HG03469 (cell line): Measurements from ENCODE around the gene HK1.
"Not testable (repeated sequence)": the region's sequence is repeated elsewhere in the genome, so short reads cannot be mapped to it uniquely, and the experiment has no call there.

Experiments used
- ATAC-seq: cut with Tn5 transposase; IDR thresholded peaks from one replicate; pipeline ENCODE4 v1.9.1; 2021; ENCODE audit warnings: mild to moderate bottlenecking, moderate library complexity, moderate number of reproducible peaks; ENCODE audit not compliant: unreplicated experiment

HK1 gene

GRCh38 chr10:69278446-69278963 is at the start of gene HK1:
TSS of gene HK1 (plus strand) at chr10:69278496.
- ATAC-seq = no peak

GRCh38 chr10:69229616-69229916 is 48.7 kb upstream of the HK1 start:
- ATAC-seq = no peak

DNA sequence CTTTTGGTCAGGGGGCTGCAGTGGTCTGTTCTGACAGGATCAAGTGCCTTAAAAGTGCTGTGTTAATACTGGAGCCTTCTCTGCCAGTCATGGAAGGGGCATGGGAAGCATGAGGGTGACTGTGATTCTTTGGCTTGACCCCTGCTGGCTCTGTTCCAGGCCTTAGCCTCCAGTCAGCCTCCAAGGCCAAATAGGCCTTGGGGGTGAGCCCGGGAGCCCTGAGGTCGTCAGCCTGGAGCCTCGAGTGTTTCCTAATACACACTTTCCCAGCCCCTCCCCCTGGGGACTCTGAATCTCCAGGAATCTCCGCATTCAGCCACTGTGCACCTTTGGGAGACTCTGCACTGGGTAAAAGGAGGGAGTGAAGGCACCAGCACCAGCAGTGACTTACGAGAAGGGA is 48.2 kb upstream of the HK1 start:
- no peak for ATAC-seq

GRCh38 chr10:69232252-69232651 is 46.0 kb upstream of the HK1 start:
- ATAC-seq = no peak

DNA sequence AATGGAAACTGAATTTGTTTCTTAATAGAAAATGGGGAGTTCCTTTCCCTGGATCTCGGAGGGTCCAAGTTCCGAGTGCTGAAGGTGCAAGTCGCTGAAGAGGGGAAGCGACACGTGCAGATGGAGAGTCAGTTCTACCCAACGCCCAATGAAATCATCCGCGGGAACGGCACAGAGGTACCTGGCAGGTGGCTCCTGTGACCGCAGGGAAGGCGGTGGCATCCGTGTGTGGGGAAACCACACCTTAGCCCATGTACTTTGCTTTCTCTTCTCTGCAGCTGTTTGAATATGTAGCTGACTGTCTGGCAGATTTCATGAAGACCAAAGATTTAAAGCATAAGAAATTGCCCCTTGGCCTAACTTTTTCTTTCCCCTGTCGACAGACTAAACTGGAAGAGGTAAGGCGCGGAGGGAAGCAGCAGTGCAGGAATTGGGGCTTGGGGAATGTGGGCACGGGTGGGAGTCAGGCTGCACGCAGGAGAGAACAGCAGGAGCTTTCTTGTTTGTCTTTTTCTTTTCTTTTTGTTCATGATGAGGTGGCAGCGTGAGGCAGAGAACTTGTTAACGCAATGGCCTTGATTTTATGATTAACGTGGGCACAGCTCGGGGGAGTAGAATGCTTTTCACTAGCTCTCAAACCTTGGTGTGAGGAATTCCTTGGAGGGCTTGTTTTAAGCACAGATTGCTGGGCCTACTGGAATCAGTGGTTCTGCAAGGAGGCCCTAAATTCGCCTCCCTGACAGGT is 45.4 kb upstream of the HK1 start:
- no peak for ATAC-seq

DNA sequence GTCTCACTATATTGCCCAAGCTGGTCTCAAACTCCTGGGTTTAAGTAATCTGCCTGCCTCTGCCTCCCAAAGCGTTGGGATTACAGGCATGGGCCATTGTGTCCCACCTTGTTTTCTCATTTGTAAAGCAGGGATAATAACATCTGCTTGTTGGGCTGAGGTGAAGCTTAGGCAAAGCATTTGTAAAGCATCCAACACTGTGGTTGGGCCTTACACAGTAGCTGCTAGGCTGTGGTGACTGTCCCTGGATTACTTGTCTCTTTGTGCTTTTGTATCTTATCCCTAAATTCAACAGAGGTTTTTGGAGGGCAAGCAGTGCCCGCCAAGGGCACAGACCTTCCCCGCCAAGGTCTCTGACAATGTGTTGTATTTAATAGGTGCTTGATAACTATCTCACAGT is 43.8 kb upstream of the HK1 start:
- no peak for ATAC-seq

DNA sequence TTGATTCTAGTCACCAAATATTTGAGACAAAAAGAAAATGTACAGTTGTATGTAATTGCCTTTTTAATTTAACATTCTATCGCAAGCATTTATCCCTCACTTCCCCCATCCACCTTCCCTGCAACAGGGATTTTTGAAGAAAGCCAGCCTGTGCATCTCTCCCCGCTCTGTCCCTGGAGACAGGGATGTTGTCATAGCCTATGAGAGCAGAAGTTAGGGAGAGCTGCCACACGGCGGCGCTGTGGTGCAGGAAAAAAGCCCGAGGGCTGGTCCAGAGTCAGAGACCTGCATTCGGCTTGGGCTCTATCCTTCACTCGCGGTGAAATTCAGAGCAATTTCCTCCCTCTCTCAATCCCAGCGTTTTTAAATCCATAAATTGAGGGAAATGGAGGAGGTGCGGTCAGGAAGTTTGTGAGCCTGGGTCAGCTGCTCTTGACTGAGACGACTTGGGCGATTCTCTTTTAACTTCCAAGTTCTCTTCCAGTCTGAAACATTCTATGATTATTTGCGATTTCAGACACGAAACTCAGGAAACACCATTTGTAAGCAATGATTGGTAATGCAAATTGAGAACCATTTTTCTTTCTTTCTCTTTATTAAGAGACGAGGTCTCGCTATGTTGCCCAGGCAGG is 40.7 kb upstream of the HK1 start:
- ATAC-seq = peak; percentile 69

DNA sequence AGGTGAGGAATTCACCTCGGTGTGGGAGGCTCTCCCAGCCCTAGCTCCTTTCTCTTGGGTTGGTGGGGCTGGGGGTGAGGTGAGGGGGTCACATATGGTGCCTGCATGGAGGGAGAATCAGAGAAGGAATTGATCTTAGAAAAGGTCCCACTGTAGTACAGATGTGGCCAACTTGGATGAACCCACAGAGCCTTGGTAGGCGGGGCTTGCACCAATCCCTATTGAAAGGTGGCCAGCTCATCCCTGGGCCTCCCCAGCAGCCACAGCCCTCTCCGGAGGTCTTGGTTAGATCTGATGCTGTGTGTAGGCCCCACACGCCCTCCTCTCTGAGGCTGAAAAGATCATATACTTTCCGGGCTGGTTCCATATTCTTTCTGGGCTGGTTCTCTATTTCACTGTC is 39.2 kb upstream of the HK1 start:
- ATAC-seq = no peak

- ATAC-seq = no peak
Measured at GRCh38 chr10:69239816-69240434, 38.4 kb upstream of the HK1 start.

DNA sequence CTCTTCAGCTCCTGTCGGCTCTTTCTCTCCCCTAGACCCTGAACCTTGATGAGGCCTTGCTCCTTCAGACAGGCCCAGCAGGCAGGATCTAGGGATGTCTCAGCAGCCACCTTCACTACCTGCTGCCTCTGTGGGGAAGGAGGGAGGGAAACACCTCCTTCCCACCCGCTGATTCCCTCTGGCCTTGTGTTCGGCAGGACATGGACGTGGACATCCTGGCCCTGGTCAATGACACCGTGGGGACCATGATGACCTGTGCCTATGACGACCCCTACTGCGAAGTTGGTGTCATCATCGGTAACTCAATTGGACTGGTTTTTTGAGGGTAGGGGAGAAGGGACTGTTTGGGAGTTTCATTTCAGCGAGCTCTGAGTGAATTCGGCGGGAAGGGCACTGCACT is 37.8 kb upstream of the HK1 start:
- ATAC-seq = no peak

- no peak for ATAC-seq
Measured at GRCh38 chr10:69241575-69241974, 36.7 kb upstream of the HK1 start.

DNA sequence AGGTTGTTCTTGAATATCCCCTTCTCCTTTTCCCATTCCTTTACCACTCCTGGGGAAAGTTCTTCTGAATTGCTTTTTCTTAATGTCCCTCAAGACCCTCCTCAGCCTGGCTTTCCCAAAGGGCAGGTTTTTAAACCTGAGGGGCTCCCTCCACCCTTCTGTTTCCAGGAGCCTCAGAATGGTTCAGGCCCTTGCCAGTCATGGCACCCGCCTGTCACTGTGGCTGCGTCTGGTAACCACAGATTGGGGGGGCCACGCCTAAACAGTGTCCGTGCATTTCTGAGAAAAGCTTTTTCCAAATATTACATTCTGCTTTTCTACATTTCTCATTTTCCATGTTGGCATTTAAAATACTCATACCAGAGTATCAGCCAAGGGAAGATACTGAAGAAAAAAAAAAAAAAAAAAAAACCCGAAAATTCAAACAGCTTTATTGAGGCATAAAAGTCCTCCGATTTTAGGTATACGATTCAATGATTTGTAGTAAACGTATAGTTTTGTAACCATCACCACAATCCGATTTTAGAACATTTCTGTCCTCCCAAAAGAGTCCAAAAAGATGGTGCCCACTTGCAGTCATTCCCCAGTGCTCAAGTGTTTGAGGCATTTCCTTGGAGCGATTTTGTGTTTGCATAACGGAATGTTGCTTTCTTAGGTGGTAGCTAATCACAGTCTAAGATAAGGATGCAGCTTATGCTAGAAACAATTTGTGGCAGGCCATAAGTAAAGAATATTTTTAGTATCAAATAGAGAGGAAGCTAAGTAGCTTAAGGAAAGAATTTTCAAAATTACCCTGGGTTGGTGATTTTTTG is 36.0 kb upstream of the HK1 start:
- ATAC-seq = no peak

GRCh38 chr10:69242852-69243212 is 35.5 kb upstream of the HK1 start:
- ATAC-seq = no peak

GRCh38 chr10:69243817-69244216 is 34.5 kb upstream of the HK1 start:
- no peak for ATAC-seq

DNA sequence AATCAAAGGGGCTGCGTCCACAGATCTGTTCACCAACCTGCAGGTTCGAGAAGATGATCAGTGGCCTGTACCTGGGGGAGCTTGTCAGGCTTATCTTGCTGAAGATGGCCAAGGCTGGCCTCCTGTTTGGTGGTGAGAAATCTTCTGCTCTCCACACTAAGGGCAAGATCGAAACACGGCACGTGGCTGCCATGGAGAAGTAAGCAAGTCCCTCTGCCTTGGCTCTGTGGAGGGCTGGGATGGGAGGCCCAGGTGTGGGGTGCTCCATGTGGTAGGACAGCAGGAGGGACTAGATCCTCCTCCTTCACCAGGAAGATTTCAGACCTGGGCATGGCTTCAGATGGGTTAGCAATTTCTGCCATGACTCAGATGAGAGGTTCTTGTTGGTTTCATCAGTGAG is 32.3 kb upstream of the HK1 start:
- no peak for ATAC-seq

- ATAC-seq = no peak
Measured at GRCh38 chr10:69246581-69247312, 31.5 kb upstream of the HK1 start.

GRCh38 chr10:69247313-69247710 is 31.0 kb upstream of the HK1 start:
- no peak for ATAC-seq

DNA sequence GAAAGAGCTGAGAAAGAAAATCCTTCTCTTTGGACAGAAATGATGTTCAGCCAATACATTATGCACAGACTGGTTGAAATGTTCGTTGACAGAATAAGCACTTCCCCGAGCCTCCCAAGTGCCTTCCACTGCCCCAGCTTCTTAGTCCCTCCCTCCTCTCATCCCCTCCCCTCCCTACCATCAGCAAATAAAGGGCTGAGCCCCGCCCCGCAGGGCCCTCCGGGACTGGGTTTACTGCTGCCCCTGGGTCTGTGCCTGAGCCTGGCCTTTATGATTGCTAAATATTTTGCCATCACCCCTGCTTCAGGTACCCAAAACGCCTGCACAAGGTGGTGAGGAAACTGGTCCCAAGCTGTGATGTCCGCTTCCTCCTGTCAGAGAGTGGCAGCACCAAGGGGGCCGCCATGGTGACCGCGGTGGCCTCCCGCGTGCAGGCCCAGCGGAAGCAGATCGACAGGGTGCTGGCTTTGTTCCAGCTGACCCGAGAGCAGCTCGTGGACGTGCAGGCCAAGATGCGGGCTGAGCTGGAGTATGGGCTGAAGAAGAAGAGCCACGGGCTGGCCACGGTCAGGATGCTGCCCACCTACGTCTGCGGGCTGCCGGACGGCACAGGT is 30.1 kb upstream of the HK1 start:
- ATAC-seq = no peak

DNA sequence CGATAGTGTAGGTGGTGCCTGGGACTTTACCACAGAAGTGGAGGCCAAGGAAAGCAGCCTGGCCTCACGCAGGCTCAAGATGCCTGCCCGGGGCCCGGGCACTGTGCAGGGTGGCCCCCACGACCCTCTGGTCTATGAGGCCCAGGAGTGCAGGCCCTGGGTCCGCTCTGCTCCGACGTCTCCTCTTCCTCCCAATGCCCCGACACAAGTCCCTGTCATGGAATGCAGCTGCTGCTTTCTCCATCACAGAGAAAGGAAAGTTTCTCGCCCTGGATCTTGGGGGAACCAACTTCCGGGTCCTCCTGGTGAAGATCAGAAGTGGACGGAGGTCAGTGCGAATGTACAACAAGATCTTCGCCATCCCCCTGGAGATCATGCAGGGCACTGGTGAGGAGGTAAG is 28.3 kb upstream of the HK1 start:
- no peak for ATAC-seq

- not testable (repeated sequence) for ATAC-seq
Measured at GRCh38 chr10:69251417-69251816, 26.9 kb upstream of the HK1 start.
